Parathyroid adenoma (tissue), 2 donors: Measurements from ENCODE around the gene RNASET2.

ENCODE experiments used
- H2AFZ ChIP-seq: fragments of 300-600 bp; sonication (generic); one replicate; pipeline ENCODE4 v1.7.0; 2017; ENCODE audit warnings: antibody characterized with exemption, mild to moderate bottlenecking
- H3K27ac ChIP-seq: fragments of 300-600 bp; sonication (generic); one replicate; pipeline ENCODE4 v1.7.0; 2017
- H3K27me3 ChIP-seq: fragments of 300-600 bp; sonication (generic); one replicate; pipeline ENCODE4 v1.7.0; 2017; ENCODE audit warnings: low read length; ENCODE audit not compliant: control insufficient read depth, insufficient read depth
- H3K36me3 ChIP-seq: fragments of 300-600 bp; sonication (generic); one replicate; pipeline ENCODE4 v1.7.0; 2017; ENCODE audit warnings: low read length; ENCODE audit not compliant: control insufficient read depth, insufficient read depth
- H3K4me1 ChIP-seq: fragments of 300-600 bp; sonication (generic); one replicate; pipeline ENCODE4 v1.7.0; 2017; ENCODE audit warnings: control low read depth
- H3K4me2 ChIP-seq: fragments of 300-600 bp; sonication (generic); one replicate; pipeline ENCODE4 v1.7.0; 2017; ENCODE audit warnings: low read length
- H3K4me3 ChIP-seq: fragments of 300-600 bp; sonication (generic); one replicate; pipeline ENCODE4 v1.7.0; 2017; ENCODE audit warnings: low read depth, low read length
- H3K79me2 ChIP-seq: fragments of 300-600 bp; sonication (generic); one replicate; pipeline ENCODE4 v1.7.0; 2017; ENCODE audit warnings: control low read depth
- H3K9ac ChIP-seq: fragments of 300-600 bp; sonication (generic); one replicate; pipeline ENCODE4 v1.7.0; 2017; ENCODE audit warnings: mild to moderate bottlenecking
- H3K9me3 ChIP-seq: fragments of 300-600 bp; sonication (generic); one replicate; pipeline ENCODE4 v1.7.0; 2017; ENCODE audit warnings: low read length; ENCODE audit not compliant: control insufficient read depth
- TF ChIP-seq, protein P1 (sequence below): fragments of 300-600 bp; sonication (generic); IDR thresholded peaks from one replicate; pipeline ENCODE4 v1.7.0; 2017; ENCODE audit warnings: antibody characterized with exemption, mild to moderate bottlenecking
- donor health status: primary hyperparathyroidism.

Gene RNASET2

DNA sequence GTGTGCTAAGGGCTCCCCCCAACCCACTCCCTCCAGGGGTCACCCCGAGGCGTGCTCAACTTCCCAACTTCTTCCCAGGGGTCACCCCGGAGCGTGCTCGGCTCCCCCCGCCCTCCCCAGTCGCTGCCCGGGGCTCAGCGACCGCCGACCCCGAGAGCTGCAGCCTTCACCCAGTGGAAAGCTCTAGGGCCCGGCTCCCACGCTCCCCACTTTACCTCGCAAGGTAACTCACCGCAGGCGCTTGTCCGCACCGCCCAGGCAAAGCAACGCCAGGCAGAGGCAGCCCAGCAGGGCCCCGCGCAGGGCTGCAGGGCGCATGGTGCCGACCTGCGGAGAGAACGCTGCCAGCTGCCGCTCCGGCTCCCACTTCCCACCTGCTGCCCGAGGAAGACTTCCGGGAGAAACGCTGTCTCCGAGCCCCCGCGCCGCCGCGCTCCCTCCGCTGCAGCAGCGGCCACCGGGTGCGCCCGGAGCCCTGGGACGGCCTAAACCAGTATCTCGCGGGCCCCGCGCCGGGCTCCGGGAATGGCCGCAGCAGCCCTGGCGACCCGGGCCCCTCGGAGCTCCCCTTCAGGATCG, 396 bp downstream of the RNASET2 start:
- H3K4me1 ChIP-seq = peaks cover 7% of the 10 kb centered on the region
- H2AFZ ChIP-seq = peak overlapping the region; percentile 100
- TF ChIP-seq, protein P1, sequence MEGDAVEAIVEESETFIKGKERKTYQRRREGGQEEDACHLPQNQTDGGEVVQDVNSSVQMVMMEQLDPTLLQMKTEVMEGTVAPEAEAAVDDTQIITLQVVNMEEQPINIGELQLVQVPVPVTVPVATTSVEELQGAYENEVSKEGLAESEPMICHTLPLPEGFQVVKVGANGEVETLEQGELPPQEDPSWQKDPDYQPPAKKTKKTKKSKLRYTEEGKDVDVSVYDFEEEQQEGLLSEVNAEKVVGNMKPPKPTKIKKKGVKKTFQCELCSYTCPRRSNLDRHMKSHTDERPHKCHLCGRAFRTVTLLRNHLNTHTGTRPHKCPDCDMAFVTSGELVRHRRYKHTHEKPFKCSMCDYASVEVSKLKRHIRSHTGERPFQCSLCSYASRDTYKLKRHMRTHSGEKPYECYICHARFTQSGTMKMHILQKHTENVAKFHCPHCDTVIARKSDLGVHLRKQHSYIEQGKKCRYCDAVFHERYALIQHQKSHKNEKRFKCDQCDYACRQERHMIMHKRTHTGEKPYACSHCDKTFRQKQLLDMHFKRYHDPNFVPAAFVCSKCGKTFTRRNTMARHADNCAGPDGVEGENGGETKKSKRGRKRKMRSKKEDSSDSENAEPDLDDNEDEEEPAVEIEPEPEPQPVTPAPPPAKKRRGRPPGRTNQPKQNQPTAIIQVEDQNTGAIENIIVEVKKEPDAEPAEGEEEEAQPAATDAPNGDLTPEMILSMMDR = no peak
- no peaks in the 10 kb centered on the region for H3K9me3 ChIP-seq
- H3K79me2 ChIP-seq = no peaks in the 10 kb centered on the region
- H3K9ac ChIP-seq = peak overlapping the region; percentile 1
- peak overlapping the region; percentile 100 for H3K4me2 ChIP-seq
- no peaks in the 10 kb centered on the region for H3K27me3 ChIP-seq
- peak overlapping the region; percentile 88 for H3K4me3 ChIP-seq
- no peaks in the 10 kb centered on the region for H3K36me3 ChIP-seq
- peak overlapping the region; percentile 94 for H3K27ac ChIP-seq

DNA sequence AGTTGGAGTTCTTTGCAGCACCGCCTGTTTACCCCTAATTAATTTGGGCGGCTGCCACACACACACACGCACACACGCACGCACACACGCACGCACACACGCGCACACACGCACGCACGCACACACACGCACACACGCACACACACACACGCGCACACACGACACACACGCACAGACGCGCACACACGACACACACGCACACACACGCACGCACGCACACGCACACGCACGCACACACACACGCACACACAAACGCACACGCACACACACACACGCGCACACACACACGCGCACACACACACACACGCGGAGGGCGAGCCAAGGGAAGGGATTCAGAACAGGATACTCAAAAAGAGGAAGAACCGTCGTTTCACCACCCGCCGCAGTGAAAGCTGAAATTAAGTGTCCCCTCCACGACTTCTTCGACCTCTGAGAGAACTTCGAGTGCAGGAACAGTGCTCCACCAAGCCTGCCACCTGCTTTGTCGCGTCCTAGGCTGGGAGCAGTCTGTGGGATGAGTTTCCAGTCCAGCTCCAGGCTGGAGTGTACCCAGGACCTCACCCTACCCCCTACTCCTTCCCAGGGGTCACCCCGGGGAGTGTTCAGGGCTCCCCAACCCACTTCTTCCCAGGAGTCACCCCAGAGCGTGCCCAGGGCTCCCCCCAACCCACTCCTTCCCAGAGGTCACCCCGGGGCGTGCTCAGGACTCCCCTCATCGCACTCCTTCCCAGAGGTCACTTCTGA, 1.1 kb downstream of the RNASET2 start:
- Histone ChIP-seq H3K27ac (no peak overlapping the region), H3K79me2 (no peaks in the 10 kb centered on the region), H3K9ac (peak overlapping the region; percentile 1), H3K9me3 (no peaks in the 10 kb centered on the region), H3K4me3 (peak overlapping the region; percentile 88), H3K36me3 (no peaks in the 10 kb centered on the region), H3K4me1 (peaks cover 7% of the 10 kb centered on the region), H3K4me2 (peak overlapping the region; percentile 100), H2AFZ (peak overlapping the region; percentile 100), H3K27me3 (no peaks in the 10 kb centered on the region)
- TF ChIP-seq, protein P1 = no peak

DNA sequence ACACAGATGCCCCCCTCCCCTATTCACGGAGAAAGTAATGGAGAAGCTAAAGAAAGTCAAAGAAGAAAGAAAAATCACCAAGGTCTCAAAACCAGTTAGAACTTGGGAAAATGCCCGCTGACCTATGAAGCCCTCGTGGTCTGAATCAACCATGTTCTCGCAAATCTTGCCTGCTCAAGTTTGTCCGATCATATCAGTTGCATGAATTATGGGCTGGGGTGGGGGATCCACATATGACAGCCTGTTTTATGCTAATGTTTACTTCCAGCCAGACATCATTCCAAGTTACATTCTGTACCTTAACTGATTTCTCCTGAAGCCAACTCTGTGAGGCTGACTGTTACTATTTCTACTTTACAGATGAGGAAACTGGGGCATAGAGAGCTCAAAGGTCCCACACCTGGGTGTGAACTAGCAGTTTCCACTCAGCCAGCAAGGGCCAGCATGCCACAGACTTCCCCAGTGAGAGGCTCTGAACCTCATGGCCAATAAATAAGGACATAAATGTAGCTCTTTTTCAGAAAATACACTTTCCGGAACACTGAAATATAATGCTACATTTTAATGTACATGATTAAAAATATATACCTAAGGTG, 2.1 kb downstream of the RNASET2 start:
- no peaks in the 10 kb centered on the region for H3K79me2 ChIP-seq
- H3K27ac ChIP-seq = no peak overlapping the region
- H3K9me3 ChIP-seq = no peaks in the 10 kb centered on the region
- TF ChIP-seq, protein P1 = no peak
- no peak overlapping the region for H3K9ac ChIP-seq
- no peaks in the 10 kb centered on the region for H3K27me3 ChIP-seq
- H3K36me3 ChIP-seq = no peaks in the 10 kb centered on the region
- no peak overlapping the region for H3K4me3 ChIP-seq
- H3K4me1 ChIP-seq = peaks cover 7% of the 10 kb centered on the region
- no peak overlapping the region for H2AFZ ChIP-seq
- H3K4me2 ChIP-seq = no peak overlapping the region

DNA sequence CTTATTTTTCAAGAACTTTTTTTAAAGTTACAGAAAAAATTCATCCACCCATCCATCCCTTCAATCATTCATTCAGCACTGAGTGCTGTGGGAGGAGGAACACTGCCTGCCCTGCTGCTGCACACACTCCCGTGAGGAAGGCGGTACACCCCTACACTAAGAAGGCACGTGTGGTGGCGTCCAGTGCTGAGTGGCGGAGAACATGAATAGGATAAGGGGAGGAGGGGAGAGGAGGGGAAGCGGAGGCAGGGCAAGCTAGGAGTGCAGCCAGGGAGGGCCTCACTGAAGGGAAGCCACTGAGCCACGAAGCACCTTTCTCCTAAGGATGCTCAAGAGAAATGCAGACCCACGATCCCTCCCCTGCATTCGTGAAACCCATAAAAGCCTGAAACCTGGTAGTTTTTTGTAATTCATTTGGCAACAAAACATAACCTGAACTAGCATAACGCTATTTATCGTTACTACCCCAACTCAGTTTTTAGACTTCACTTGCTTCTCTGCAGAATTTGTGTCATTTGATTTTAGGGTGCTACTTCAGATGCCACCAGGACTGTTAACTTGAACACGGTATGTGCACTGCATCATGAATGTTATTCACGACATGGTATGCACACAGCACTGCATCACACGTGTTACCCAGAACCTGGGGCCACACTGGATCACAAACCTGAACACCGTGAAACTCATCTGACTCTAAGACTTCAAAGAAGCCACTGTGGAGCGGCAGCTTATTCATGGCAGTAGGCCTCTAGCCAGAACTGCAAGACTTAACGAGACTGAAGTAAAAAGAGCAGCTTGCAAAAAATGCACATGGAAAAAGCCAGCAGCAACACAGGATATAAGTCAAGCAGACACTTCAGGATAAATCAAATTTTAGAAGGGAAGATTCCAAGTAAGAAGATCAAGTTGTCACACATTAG, 3.5 kb downstream of the RNASET2 start:
- Histone ChIP-seq H3K9me3 (no peaks in the 10 kb centered on the region), H3K79me2 (no peaks in the 10 kb centered on the region), H3K27me3 (no peaks in the 10 kb centered on the region), H2AFZ (no peak overlapping the region), H3K4me2 (no peak overlapping the region), H3K9ac (no peak overlapping the region), H3K27ac (no peak overlapping the region), H3K4me1 (peaks cover 7% of the 10 kb centered on the region), H3K4me3 (no peak overlapping the region), H3K36me3 (no peaks in the 10 kb centered on the region)
- TF ChIP-seq, protein P1 = no peak
